ENCODE measurements around the gene PACSIN2. TPM values are rescaled to one million over a fixed set of nuclear protein-coding genes. Genes with fewer than 3 reads are reported as not detected.
"Not testable (repeated sequence)": the region's sequence is repeated elsewhere in the genome, so short reads cannot be mapped to it uniquely, and the experiment has no call there.

Gene PACSIN2
- total RNA-seq, 8 experiments from 2014 or later, result 23.1 to 61.2 (median 39.0) TPM

DNA sequence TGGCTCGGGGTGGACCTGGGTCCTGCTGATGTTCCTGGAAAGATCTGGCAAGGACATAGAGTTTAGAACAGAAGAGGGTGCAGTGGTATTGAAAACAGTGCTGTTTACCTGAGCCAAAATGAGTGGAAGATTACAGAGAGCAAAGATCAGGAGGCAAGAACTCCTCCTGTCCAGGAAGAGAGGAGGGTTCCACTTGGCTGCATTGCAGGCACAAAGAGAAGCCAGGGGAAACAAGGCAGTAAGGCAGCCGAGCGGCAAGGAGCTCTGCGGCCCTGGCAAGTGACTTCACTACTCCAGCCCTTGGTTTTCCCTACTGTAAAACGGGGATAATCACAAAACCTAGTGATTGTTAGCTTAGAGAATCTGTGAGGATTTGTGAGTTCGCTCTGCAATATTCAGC is 3.7 kb upstream of the PACSIN2 start:
- no peak overlapping the region for H3K4me3 ChIP-seq
- WGBS, 10 experiments, result 49 to 100% (median 65%) methylated on average over 1 to 5 of the region's 6 CpGs; no CpG with 5 or more reads in 4 of the 10 experiments
- no peak overlapping the region for H3K27ac ChIP-seq
- peaks cover 3 to 5% of the 10 kb centered on the region in 2 donors for H3K4me1 ChIP-seq (replicated peaks in 1 of 2)
- no peak for ATAC-seq (replicated peaks in 6 of 8)
- in situ Hi-C loops (cut with MboI; ENCODE audit: low pct_unique_long_range_greater_than_20kb in 2 of 9, low sequenced_read_pairs in 9 of 9, unreplicated experiment in 9 of 9), result no loop called here

DNA sequence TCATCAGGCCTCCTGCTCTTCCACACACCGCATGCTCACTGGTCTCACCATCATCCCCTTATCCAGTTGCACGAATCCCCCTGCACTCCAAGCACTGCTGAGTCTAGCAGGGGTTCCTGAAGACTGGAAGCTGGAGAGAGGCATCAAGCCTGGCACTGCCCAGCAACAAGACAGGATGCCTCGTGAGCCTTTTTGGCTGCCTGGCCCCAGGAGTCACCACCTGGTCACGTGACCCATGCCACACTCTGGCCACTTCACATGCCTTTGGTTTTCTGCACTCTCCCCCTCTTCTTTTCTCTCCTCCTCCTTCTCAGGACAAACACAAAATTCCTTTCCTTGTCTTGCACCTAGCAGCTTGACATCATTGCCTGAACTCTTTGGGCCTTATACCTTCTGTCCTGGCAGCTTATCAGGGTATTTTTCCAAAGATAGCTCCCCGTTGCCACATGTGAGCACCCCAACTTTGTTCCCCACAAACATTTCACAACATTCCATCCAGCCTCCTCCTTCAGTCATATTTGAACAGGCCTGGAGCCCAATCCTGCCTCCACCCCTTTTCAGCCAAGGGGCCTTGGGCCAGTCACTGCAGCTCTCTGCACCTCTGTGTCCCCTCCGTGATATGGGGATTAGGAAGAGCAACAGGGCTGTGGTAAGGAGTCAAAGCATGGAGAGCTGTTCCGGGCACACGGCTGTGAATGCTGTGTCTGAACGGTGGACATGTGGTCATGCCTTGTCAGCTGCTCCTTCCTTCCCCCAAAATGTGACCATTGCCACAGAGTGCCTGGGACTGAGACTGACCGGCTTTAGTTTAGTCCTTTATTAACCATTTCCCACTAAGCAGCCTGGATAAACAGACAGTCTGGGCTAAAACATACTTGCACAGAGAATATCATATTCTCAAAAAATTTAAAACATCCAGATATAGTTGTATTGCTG is 2.8 kb upstream of the PACSIN2 start:
- H3K27ac ChIP-seq, result no peak overlapping the region
- H3K4me1 ChIP-seq (replicated peaks in 1 of 2), result peaks cover 6 to 8% of the 10 kb centered on the region in 2 donors
- no peak for ATAC-seq (replicated peaks in 6 of 8)
- 53 to 100% (median 78%) methylated on average over 1 to 4 of the region's 10 CpGs; no CpG with 5 or more reads in 1 of the 10 experiments for WGBS, 10 experiments
- no peak overlapping the region for H3K4me3 ChIP-seq
- in situ Hi-C loops (cut with MboI; ENCODE audit: low pct_unique_long_range_greater_than_20kb in 2 of 9, low sequenced_read_pairs in 9 of 9, unreplicated experiment in 9 of 9), result no loop called here

DNA sequence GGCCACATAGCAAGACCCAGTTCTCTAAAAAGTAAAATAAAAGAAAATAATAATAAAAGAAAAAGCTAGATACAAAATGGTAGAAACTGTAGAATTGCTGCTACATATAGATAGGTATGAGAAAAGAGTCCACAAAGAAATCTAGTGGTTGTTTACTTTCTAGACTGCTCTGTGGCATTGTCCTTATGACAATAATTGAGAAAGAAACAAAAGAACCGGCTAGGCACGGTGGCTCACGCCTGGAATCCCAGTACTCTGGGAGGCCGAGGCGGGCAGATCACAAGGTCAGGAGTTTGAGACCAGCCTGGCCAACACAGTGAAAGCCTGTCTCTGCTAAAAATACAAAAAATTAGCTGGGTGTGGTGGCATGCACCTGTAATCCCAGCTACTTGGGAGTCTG is 1.2 kb upstream of the PACSIN2 start:
- 67 to 100% (median 90%) methylated on average over 1 to 5 of the region's 5 CpGs; no CpG with 5 or more reads in 1 of the 10 experiments for WGBS, 10 experiments
- H3K4me3 ChIP-seq; ATAC-seq (replicated peaks in 6 of 8): not testable (repeated sequence)

DNA sequence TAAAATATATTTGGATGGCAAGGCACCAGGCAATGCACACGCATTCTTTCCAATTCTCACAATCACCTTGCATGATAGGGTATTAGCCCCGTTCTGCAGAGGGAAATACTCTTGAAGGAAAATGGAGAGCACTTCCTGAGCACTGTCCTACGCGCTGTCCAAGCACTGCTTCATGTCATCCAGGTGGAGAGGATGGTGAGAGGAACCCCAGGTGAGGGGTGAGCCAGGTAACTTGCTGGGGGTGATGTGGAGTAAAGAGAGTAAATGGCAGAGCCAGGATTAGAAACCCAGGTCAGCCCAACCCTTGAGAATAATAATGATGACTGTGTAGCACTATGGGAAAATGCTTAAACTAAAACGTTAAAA is 711 bp upstream of the PACSIN2 start:
- Histone ChIP-seq H3K27ac (no peak overlapping the region), H3K4me3 (peak overlapping the region; percentile 60 to 75 (median 62)), H3K4me1 (replicated peaks in 1 of 2) (peaks cover 6 to 8% of the 10 kb centered on the region in 2 donors)
- in situ Hi-C loops (cut with MboI; ENCODE audit: low pct_unique_long_range_greater_than_20kb in 2 of 9, low sequenced_read_pairs in 9 of 9, unreplicated experiment in 9 of 9), result no loop called here
- no peak for ATAC-seq (replicated peaks in 6 of 8)
- 5 to 45% (median 30%) methylated on average over 1 to 5 of the region's 5 CpGs; no CpG with 5 or more reads in 2 of the 10 experiments for WGBS, 10 experiments

More for the DNA sequence above, 1.2 kb upstream of the PACSIN2 start:
- in situ Hi-C loops (cut with MboI; ENCODE audit: low pct_unique_long_range_greater_than_20kb in 2 of 9, low sequenced_read_pairs in 9 of 9, unreplicated experiment in 9 of 9); H3K27ac ChIP-seq; H3K4me1 ChIP-seq (replicated peaks in 1 of 2): not testable (repeated sequence)

DNA sequence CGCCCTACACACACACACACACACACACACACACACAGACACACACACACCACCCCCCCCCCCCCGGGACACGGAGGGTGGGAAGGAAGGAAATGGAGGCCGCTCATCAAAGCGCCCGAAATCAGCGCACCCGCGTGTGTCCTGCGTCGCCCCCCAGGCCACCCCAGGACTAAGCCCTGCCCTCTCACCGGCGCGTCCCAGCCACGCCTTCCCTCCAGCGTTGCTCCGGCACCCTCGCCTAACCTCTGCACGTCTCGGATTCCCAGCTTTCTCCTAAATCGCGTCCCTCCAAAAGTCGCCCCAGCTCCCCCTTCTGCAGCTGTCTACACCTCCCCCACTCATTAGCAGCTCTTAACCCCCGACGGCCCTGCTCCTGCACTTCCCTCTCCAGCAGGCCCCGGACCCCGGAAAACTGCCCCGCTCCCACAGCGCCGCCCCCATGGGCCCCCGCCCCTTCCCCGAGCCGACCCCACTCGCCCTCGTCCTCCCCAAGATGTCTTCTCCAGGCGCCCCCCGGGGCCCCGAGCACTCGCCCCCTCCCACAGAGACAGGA is 557 bp downstream of the PACSIN2 start:
- in situ Hi-C loops (cut with MboI; ENCODE audit: low pct_unique_long_range_greater_than_20kb in 2 of 9, low sequenced_read_pairs in 9 of 9, unreplicated experiment in 9 of 9), result no loop called here
- peak overlapping the region; percentile 48 to 77 for H3K27ac ChIP-seq
- WGBS, 10 experiments, result no CpG with 5 or more reads among the region's 39 CpGs
- H3K4me3 ChIP-seq, result peak overlapping the region; percentile 60 to 75 (median 62)
- peak in 4 of 8 experiments; percentile 5 to 26 (median 18) for ATAC-seq (replicated peaks in 6 of 8)
- peaks cover 6 to 8% of the 10 kb centered on the region in 2 donors for H3K4me1 ChIP-seq (replicated peaks in 1 of 2)

DNA sequence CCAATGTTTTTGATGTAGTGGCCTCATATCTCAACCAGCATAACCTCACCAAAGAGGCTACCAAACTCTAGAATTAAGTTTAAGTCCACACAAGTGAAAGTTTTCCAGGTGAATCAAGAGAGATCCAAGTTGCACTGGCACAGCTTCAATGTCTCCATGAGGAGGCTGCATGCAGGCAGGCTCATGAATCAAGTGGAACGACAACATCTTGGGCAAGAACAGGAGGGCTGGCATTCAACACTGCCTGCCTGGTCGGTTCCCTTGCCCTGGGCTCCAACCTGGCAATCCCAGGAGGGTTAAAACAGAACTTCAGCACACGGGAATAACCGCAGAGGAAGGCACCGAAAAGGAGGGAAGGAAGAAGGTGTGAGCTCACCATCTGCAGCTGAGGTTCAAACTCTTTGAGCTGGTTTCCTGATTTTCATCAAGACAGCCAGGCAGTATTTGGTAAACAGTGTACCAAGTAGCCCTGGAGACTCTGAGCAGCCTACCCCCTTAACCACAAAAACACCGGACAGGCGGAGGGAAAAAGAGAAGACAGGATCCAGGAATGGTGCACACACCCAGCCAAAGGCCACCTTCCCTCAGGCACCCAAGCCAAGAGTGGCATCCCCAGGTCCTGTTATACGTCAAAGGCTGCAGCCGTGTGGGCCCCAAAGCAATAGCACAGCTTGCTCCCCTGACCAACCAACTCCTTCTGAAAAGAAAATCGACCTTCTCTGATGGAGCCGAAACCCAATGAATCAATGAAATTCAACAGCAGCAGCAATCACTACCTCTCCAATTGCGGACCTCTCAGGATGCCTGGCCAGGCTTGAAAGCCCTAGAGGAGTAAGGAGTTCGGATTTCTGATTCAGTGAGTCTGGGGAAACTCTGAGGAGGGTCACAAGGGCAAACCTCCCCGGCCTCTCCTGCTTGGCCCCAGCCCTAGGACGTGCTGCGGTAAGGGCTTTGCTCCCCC is 1.3 kb downstream of the PACSIN2 start:
- H3K27ac ChIP-seq, result peak overlapping the region in 1 of 2 donors; percentile 25
- 0 to 50% (median 32%) methylated on average over 1 to 10 of the region's 16 CpGs; no CpG with 5 or more reads in 1 of the 10 experiments for WGBS, 10 experiments
- H3K4me3 ChIP-seq, result peak overlapping the region; percentile 60 to 75 (median 62)
- in situ Hi-C loops (cut with MboI; ENCODE audit: low pct_unique_long_range_greater_than_20kb in 2 of 9, low sequenced_read_pairs in 9 of 9, unreplicated experiment in 9 of 9), result no loop called here
- peaks cover 6 to 8% of the 10 kb centered on the region in 2 donors for H3K4me1 ChIP-seq (replicated peaks in 1 of 2)
- ATAC-seq (replicated peaks in 6 of 8), result peak in 3 of 8 experiments; percentile 0 to 2 (median 1)

DNA sequence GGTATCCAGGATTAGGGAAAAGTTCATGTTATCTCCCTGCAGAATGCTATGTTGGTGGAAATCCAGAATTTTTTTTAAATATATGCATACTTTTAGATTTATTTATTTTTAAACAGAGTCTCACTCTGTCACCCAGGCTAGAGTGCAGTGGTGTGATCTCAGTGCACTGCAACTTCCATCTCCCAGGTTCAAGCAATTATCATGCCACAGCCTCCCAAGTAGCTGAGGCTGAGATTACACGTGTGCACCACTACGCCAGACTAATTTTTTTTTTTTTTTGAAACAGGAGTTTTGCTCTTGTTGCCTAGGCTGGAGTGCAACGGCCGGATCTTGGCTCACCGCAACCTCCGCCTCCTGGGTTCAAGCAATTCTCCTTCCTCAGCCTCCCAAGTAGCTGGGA is 2.6 kb downstream of the PACSIN2 start:
- H3K27ac ChIP-seq, result no peak overlapping the region
- in situ Hi-C loops (cut with MboI; ENCODE audit: low pct_unique_long_range_greater_than_20kb in 2 of 9, low sequenced_read_pairs in 9 of 9, unreplicated experiment in 9 of 9), result no loop called here
- 87 to 100% (median 92%) methylated on average over 2 to 6 of the region's 6 CpGs; no CpG with 5 or more reads in 4 of the 10 experiments for WGBS, 10 experiments
- peaks cover 6 to 8% of the 10 kb centered on the region in 2 donors for H3K4me1 ChIP-seq (replicated peaks in 1 of 2)
- ATAC-seq (replicated peaks in 6 of 8), result no peak
- H3K4me3 ChIP-seq, result no peak overlapping the region

DNA sequence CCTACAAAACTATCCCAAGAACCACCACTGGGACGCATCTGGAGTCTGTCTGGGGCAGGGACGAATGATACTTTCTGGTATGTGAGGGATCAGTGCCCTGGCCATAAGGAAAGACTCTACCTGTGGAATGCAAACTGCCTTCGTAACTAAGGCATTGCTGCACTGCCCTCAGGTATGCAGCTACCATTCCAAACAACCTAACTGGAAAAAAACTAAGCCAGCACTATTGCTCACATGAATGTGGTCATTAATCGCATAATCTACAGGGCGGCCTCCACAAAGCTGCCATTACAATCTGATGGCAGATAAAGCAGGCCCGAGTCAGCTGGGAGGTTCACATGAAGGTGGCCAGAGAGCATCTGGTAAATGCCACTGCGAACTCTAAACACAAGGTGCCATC is 3.9 kb downstream of the PACSIN2 start:
- Histone ChIP-seq H3K4me3 (no peak overlapping the region), H3K4me1 (replicated peaks in 1 of 2) (peaks cover 8 to 9% of the 10 kb centered on the region in 2 donors), H3K27ac (no peak overlapping the region)
- ATAC-seq (replicated peaks in 6 of 8), result no peak
- WGBS, 10 experiments, result 84 to 100% (median 93%) methylated on average over 1 to 5 of the region's 7 CpGs; no CpG with 5 or more reads in 3 of the 10 experiments
- in situ Hi-C loops (cut with MboI; ENCODE audit: low pct_unique_long_range_greater_than_20kb in 2 of 9, low sequenced_read_pairs in 9 of 9, unreplicated experiment in 9 of 9), result no loop called here

DNA sequence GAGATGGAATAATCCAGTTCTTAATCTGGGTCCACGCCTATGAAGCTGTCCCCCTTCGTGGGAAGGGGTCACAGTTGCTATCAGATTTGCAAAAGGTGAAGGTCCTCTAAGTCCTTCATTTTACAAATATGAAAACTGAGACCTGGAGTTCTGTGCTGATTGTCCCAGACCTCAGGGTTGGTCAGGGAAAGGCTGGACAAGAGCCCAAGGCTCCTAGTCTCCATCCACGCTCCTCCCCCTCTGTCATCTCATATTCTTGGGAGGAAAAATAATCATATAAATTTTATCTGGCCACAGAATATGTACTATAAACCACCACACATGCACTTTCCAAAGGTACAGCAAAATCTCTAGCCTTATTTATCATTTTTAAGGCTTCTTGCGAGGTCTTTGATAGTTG is 5.5 kb downstream of the PACSIN2 start:
- H3K4me3 ChIP-seq, result no peak overlapping the region
- ATAC-seq (replicated peaks in 6 of 8), result no peak
- no peak overlapping the region for H3K27ac ChIP-seq
- 71 to 100% (median 93%) methylated on average over 1 to 4 of the region's 4 CpGs; no CpG with 5 or more reads in 2 of the 10 experiments for WGBS, 10 experiments
- in situ Hi-C loops (cut with MboI; ENCODE audit: low pct_unique_long_range_greater_than_20kb in 2 of 9, low sequenced_read_pairs in 9 of 9, unreplicated experiment in 9 of 9), result no loop called here
- H3K4me1 ChIP-seq (replicated peaks in 1 of 2), result peaks cover 16 to 19% of the 10 kb centered on the region in 2 donors

DNA sequence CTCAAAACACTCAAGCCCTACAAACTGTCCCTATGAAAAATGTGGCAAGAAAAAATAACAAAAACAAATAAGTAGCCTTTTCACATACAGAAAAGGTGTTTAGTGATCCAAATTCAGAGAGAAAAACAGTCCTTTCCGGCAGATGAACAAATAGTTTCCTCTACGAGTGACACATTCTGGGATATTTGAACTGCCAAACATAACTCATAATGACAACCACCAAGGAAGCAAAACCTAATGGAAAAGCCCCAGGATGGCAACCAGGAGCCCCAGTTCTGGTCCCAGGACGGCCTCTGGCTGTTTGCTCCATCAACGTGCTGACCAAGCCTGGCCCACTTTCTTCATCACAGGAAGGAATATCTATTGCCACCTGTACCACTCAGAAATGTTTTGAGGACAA is 6.0 kb downstream of the PACSIN2 start:
- peaks cover 20 to 22% of the 10 kb centered on the region in 2 donors for H3K4me1 ChIP-seq (replicated peaks in 1 of 2)
- ATAC-seq (replicated peaks in 6 of 8), result no peak
- WGBS, 10 experiments, result 8 to 100% (median 86%) methylated on average over 1 to 4 of the region's 4 CpGs; no CpG with 5 or more reads in 1 of the 10 experiments

DNA sequence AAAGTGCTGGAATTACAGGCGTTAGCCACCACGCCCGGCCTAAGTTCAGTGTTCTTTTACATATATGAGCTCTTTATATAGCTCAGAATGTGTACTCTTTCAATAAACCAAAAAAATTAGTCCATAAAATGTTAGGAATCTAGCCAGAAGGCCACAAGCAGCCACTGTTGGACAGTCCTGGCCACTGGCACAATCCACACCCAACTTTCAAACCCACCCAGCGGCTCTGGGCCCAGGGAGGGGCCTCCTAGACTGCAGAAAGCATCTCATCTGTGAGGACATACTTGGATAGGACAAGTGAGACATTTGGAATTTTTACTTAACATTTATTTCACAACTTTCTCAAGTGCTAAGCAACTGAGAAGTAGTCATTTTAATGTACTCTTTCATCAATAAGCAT is 6.4 kb downstream of the PACSIN2 start:
- peaks cover 16 to 18% of the 10 kb centered on the region in 2 donors for H3K4me1 ChIP-seq (replicated peaks in 1 of 2)
- WGBS, 10 experiments, result 0 to 100% (median 58%) methylated on average over 1 to 4 of the region's 4 CpGs; no CpG with 5 or more reads in 6 of the 10 experiments
- in situ Hi-C loops (cut with MboI; ENCODE audit: low pct_unique_long_range_greater_than_20kb in 2 of 9, low sequenced_read_pairs in 9 of 9, unreplicated experiment in 9 of 9), result no loop called here
- no peak overlapping the region for H3K27ac ChIP-seq
- H3K4me3 ChIP-seq, result no peak overlapping the region
- ATAC-seq (replicated peaks in 6 of 8), result peak in 3 of 8 experiments; percentile 74 to 85 (median 77)

More for the DNA sequence above, 6.0 kb downstream of the PACSIN2 start:
- in situ Hi-C loops (cut with MboI; ENCODE audit: low pct_unique_long_range_greater_than_20kb in 2 of 9, low sequenced_read_pairs in 9 of 9, unreplicated experiment in 9 of 9), result no loop called here
- Histone ChIP-seq H3K4me3 (no peak overlapping the region), H3K27ac (no peak overlapping the region)

DNA sequence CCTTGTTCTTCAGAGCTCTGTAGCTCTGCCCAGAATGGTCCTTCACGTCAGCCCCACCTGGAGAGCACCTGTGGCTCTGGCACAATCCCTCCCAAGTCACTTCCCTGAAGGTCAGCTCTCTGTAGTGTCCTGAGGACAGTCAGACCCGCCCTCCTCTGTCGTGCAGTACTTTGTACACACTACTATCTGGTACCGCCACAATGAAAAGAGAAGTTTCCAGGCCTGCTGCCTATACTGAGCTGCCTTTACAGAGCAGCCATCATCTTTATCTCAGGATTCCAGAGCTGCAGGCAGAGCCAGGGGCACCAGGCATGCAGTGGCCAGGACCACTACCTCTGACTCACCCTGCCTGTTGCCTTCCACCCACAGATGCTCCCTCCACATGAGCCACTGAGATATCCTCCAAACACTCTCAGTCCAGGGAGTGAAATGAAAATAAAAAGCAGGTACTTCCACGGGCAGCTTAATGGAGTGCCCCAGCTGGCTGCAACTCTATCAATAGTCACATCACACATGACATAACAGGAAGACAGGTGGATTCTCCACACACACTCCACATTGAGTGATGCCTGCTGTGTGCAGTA is 7.3 kb downstream of the PACSIN2 start:
- H3K4me1 ChIP-seq (replicated peaks in 1 of 2), result peaks cover 14 to 16% of the 10 kb centered on the region in 2 donors
- ATAC-seq (replicated peaks in 6 of 8), result peak in 5 of 8 experiments; percentile 65 to 91 (median 77)
- no peak overlapping the region for H3K4me3 ChIP-seq
- 17 to 96% (median 44%) methylated on average over 1 to 4 of the region's 5 CpGs; no CpG with 5 or more reads in 4 of the 10 experiments for WGBS, 10 experiments
- no peak overlapping the region for H3K27ac ChIP-seq
- in situ Hi-C loops (cut with MboI; ENCODE audit: low pct_unique_long_range_greater_than_20kb in 2 of 9, low sequenced_read_pairs in 9 of 9, unreplicated experiment in 9 of 9), result no loop called here
